ENCODE data around the gene DCTPP1.

DNA sequence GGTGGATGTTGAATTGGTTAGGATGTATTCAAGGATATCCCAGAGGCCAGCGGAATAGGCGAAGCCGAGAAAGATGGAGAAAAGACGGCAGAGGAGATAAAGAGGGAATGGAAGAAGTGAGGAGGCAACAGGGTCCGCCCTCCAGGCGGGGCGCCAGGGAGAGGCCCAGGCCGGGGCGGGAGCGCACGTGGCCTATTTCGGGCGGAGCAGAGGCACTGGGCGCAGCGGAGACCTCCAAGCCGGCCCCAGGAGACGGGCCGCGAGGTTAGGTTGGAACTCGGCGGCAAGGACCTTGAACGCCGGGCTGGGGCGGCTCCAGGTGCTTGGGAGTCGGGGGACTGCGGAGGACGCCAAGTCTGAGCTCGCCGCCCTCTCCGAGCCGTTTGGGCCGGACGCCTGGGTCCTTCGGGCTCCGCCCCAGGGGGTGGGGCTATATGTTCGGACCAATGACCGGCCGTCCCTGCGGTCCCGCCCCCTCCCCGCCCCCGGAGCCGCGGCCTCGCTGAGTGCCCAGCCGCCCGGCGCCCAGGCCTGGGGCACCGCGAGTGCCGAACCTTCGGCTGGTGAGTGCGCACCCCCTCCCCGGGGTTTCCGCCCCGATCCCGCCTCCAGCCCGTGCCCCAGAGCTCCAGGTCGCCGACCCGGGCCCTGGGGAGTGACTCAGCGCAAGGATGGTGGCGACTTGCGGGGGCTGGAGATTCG is 22.6 kb downstream of the DCTPP1 start, which contains the start of gene ZNF771:
- TF ChIP-seq, protein P1, sequence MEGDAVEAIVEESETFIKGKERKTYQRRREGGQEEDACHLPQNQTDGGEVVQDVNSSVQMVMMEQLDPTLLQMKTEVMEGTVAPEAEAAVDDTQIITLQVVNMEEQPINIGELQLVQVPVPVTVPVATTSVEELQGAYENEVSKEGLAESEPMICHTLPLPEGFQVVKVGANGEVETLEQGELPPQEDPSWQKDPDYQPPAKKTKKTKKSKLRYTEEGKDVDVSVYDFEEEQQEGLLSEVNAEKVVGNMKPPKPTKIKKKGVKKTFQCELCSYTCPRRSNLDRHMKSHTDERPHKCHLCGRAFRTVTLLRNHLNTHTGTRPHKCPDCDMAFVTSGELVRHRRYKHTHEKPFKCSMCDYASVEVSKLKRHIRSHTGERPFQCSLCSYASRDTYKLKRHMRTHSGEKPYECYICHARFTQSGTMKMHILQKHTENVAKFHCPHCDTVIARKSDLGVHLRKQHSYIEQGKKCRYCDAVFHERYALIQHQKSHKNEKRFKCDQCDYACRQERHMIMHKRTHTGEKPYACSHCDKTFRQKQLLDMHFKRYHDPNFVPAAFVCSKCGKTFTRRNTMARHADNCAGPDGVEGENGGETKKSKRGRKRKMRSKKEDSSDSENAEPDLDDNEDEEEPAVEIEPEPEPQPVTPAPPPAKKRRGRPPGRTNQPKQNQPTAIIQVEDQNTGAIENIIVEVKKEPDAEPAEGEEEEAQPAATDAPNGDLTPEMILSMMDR (tag by site-specific recombination; IDR thresholded peaks at IDR 0.05), result peak; percentile 81
- TF ChIP-seq, protein P2, sequence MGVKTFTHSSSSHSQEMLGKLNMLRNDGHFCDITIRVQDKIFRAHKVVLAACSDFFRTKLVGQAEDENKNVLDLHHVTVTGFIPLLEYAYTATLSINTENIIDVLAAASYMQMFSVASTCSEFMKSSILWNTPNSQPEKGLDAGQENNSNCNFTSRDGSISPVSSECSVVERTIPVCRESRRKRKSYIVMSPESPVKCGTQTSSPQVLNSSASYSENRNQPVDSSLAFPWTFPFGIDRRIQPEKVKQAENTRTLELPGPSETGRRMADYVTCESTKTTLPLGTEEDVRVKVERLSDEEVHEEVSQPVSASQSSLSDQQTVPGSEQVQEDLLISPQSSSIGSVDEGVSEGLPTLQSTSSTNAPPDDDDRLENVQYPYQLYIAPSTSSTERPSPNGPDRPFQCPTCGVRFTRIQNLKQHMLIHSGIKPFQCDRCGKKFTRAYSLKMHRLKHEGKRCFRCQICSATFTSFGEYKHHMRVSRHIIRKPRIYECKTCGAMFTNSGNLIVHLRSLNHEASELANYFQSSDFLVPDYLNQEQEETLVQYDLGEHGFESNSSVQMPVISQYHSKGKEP (tag by site-specific recombination; IDR thresholded peaks at IDR 0.05), result peak; percentile 54; the same call in 1 of the 2 replicates
- TF ChIP-seq ZNF404 (tag by site-specific recombination; IDR thresholded peaks at IDR 0.05) (no peak), ZNF510 (tag by site-specific recombination; IDR thresholded peaks at IDR 0.05; ENCODE audit: insufficient replicate concordance) (no peak), ZNF768 (tag by site-specific recombination; IDR thresholded peaks at IDR 0.05) (no peak; the same call in 1 of the 2 replicates), ZNF133 (tag by site-specific recombination; IDR thresholded peaks at IDR 0.05) (no peak), SP2 (tag by site-specific recombination; IDR thresholded peaks at IDR 0.05) (peak; percentile 89), KLF16 (tag by site-specific recombination; IDR thresholded peaks at IDR 0.05) (peak; percentile 99)
- TF ChIP-seq, protein P3, sequence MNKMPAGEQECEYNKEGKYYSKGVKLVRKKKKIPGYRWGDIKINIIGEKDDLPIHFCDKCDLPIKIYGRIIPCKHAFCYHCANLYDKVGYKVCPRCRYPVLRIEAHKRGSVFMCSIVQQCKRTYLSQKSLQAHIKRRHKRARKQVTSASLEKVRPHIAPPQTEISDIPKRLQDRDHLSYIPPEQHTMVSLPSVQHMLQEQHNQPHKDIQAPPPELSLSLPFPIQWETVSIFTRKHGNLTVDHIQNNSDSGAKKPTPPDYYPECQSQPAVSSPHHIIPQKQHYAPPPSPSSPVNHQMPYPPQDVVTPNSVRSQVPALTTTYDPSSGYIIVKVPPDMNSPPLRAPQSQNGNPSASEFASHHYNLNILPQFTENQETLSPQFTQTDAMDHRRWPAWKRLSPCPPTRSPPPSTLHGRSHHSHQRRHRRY (tag by site-specific recombination; IDR thresholded peaks at IDR 0.05), result no peak
